Neural cell (in vitro differentiated cells): Measurements from ENCODE around the gene NAA50. TPM values are rescaled to one million over a fixed set of nuclear protein-coding genes. Genes with fewer than 3 reads are reported as not detected.

Experiments used
- H2AFZ ChIP-seq: fragments of 200-600, 300-800 bp; sonication (generic), shearing (Covaris generic); 2 replicates; pipeline ENCODE4 v1.6.0; 2014; ENCODE audit warnings: low read depth, mild to moderate bottlenecking, antibody characterized with exemption, low read length, moderate library complexity
- H3F3A ChIP-seq: fragments of 200-600 bp; shearing (Covaris generic); 2 replicates; pipeline ENCODE4 v1.6.1; 2016; ENCODE audit warnings: mild to moderate bottlenecking, moderate library complexity, mixed read lengths, antibody characterized with exemption, low read length; ENCODE audit not compliant: insufficient read depth, poor library complexity, severe bottlenecking
- H3K27ac ChIP-seq: fragments of 200-600, 300-800 bp; sonication (generic), shearing (Covaris generic); 2 replicates; pipeline ENCODE4 v1.5.1; 2014; ENCODE audit warnings: mild to moderate bottlenecking, low read length, moderate library complexity
- H3K27me3 ChIP-seq: fragments of 300-800, 200-600 bp; sonication (generic), shearing (Covaris generic); 2 replicates; pipeline ENCODE4 v1.6.0; 2014; ENCODE audit warnings: mild to moderate bottlenecking, low read depth, low read length, moderate library complexity; ENCODE audit not compliant: insufficient read depth
- H3K36me3 ChIP-seq: fragments of 300-800, 200-600 bp; sonication (generic), shearing (Covaris generic); 2 replicates; pipeline ENCODE4 v1.5.1; 2014; ENCODE audit warnings: mild to moderate bottlenecking, antibody characterized with exemption, low read length, moderate library complexity; ENCODE audit not compliant: insufficient read depth
- H3K4me2 ChIP-seq: fragments of 300-800, 200-600 bp; sonication (generic), shearing (Covaris generic); 2 replicates; pipeline ENCODE4 v1.6.0; 2014; ENCODE audit warnings: mild to moderate bottlenecking, low read length
- H3K4me3 ChIP-seq: fragments of 300-800, 200-600 bp; sonication (generic), shearing (Covaris generic); 2 replicates; pipeline ENCODE4 v1.5.1; 2014; ENCODE audit warnings: mild to moderate bottlenecking, low read length, moderate library complexity
- H3K79me2 ChIP-seq: fragments of 200-600 bp; shearing (Covaris generic); replicated peaks from 2 replicates; pipeline ENCODE4 v1.6.0; 2014; ENCODE audit warnings: mild to moderate bottlenecking, low read length, moderate library complexity; ENCODE audit not compliant: insufficient read depth
- H3K9ac ChIP-seq: fragments of 300-800, 200-600 bp; sonication (generic), shearing (Covaris generic); 2 replicates; pipeline ENCODE4 v1.6.1; 2016; ENCODE audit warnings: mild to moderate bottlenecking, low read length, mixed read lengths
- H3K9me2 ChIP-seq: fragments of 200-600 bp; shearing (Covaris generic); 2 replicates; pipeline ENCODE4 v1.6.1; 2016; ENCODE audit warnings: mild to moderate bottlenecking, low read length, mixed read lengths; ENCODE audit not compliant: insufficient read depth
- H3K9me3 ChIP-seq: fragments of 200-600, 300-800 bp; sonication (generic), shearing (Covaris generic); 2 replicates; pipeline ENCODE4 v1.6.1; 2016; ENCODE audit warnings: mild to moderate bottlenecking, mixed run types, low read length, moderate library complexity, mixed read lengths
- H4K20me1 ChIP-seq: fragments of 200-600 bp; shearing (Covaris generic); 2 replicates; pipeline ENCODE4 v1.6.1; 2016; ENCODE audit warnings: mild to moderate bottlenecking, mixed run types; ENCODE audit not compliant: insufficient read depth
- CTCF ChIP-seq: fragments of 450-650 bp; IDR thresholded peaks from 2 replicates; pipeline ENCODE4 v1.5.1; 2014; ENCODE audit warnings: antibody characterized with exemption, mild to moderate bottlenecking, moderate library complexity; ENCODE audit not compliant: poor library complexity, severe bottlenecking
- EP300 ChIP-seq: fragments of 450-650 bp; conservative IDR thresholded peaks from 2 replicates; pipeline ENCODE4 v1.6.1; 2014; ENCODE audit warnings: antibody characterized with exemption, mild to moderate bottlenecking, moderate library complexity; ENCODE audit not compliant: poor library complexity, severe bottlenecking
- EZH2 ChIP-seq: fragments of 200-600, 300-800 bp; shearing (Covaris generic), sonication (generic); IDR thresholded peaks from 2 replicates; pipeline ENCODE4 v1.6.1; 2014; ENCODE audit warnings: antibody characterized with exemption, low read length, borderline replicate concordance, mild to moderate bottlenecking; ENCODE audit not compliant: insufficient read depth, poor library complexity, severe bottlenecking
- MXI1 ChIP-seq: fragments of 450-650 bp; conservative IDR thresholded peaks from 2 replicates; pipeline ENCODE4 v1.6.1; 2014; ENCODE audit warnings: antibody characterized with exemption, mild to moderate bottlenecking; ENCODE audit not compliant: poor library complexity, severe bottlenecking
- POLR2AphosphoS5 ChIP-seq: IDR thresholded peaks from 2 replicates; pipeline ENCODE4 v1.6.1; 2012
- RAD21 ChIP-seq: fragments of 450-650 bp; conservative IDR thresholded peaks from 2 replicates; pipeline ENCODE4 v1.6.1; 2014; ENCODE audit warnings: antibody characterized with exemption, mild to moderate bottlenecking, moderate library complexity
- REST ChIP-seq: IDR thresholded peaks from 2 replicates; pipeline ENCODE4 v1.6.1; 2012; ENCODE audit warnings: borderline replicate concordance
- SMC3 ChIP-seq: fragments of 450-650 bp; conservative IDR thresholded peaks from 2 replicates; pipeline ENCODE4 v1.6.1; 2014; ENCODE audit warnings: antibody characterized with exemption, mild to moderate bottlenecking, moderate library complexity; ENCODE audit not compliant: poor library complexity
- TAF1 ChIP-seq: IDR thresholded peaks from 2 replicates; pipeline ENCODE4 v1.6.1; 2012; ENCODE audit warnings: low read depth
- polyA plus RNA-seq: library from polyadenylated mRNA; depleted of rRNA; stranded (reverse); fragments of >200 nt; gene quantifications from 2 replicates; pipeline ENCODE4 v1.2.3, GENCODE V29; 2014

Gene NAA50
- polyA plus RNA-seq, 1 donor from 2014 or later: 69.6 TPM

GRCh38 chr3:113714702-113715101, 31.3 kb downstream of the NAA50 start:
- no peaks in the 10 kb centered on the region for H4K20me1 ChIP-seq

GRCh38 chr3:113712129-113712528, 33.9 kb downstream of the NAA50 start:
- Histone ChIP-seq H3K4me3 (no peak overlapping the region), H3K27me3 (no peaks in the 10 kb centered on the region), H3K36me3 (no peaks in the 10 kb centered on the region), H3K9me2 (no peaks in the 10 kb centered on the region), H3F3A (no peaks in the 10 kb centered on the region), H3K4me2 (no peak overlapping the region), H3K9ac (no peak overlapping the region), H3K27ac (no peak overlapping the region), H3K9me3 (no peaks in the 10 kb centered on the region), H4K20me1 (no peaks in the 10 kb centered on the region), H2AFZ (no peak overlapping the region), H3K79me2 (no peaks in the 10 kb centered on the region)
- TF ChIP-seq CTCF (no peak), POLR2AphosphoS5 (no peak), EZH2 (no peak), TAF1 (no peak), REST (no peak)

More at GRCh38 chr3:113714702-113715101, 31.3 kb downstream of the NAA50 start:
- H3K9ac ChIP-seq: no peak overlapping the region
- H3K4me3 ChIP-seq: no peak overlapping the region
- no peaks in the 10 kb centered on the region for H3K9me2 ChIP-seq
- no peak overlapping the region for H3K4me2 ChIP-seq
- TF ChIP-seq MXI1 (no peak), CTCF (no peak), TAF1 (no peak), RAD21 (no peak), POLR2AphosphoS5 (no peak), REST (no peak), SMC3 (no peak), EP300 (no peak), EZH2 (no peak)
- H3K36me3 ChIP-seq: peaks cover 6% of the 10 kb centered on the region
- H3K79me2 ChIP-seq: no peaks in the 10 kb centered on the region
- H3F3A ChIP-seq: no peaks in the 10 kb centered on the region
- H3K27me3 ChIP-seq: no peaks in the 10 kb centered on the region
- no peaks in the 10 kb centered on the region for H3K9me3 ChIP-seq
- no peak overlapping the region for H3K27ac ChIP-seq
- no peak overlapping the region for H2AFZ ChIP-seq
